Right atrium auricular region (tissue), 2 donors: ENCODE results near the gene NFAT5. TPM values are rescaled to one million over a fixed set of nuclear protein-coding genes. Genes with fewer than 3 reads are reported as not detected.
"Not testable (repeated sequence)": the region's sequence is repeated elsewhere in the genome, so short reads cannot be mapped to it uniquely, and the experiment has no call there.

Experiments used
- DNase-seq: peaks from one replicate; pipeline ENCODE4 v3.0.0-alpha.2; 2019; ENCODE audit warnings: low spot score
- H3K27ac ChIP-seq, 2 donors: fragments of 200-600 bp; sonication (generic); 1 replicate in 1 of 2; 2 replicates in 1 of 2; pipeline ENCODE4 v1.5.1; 2016 to 2019
- H3K27me3 ChIP-seq, 2 donors: fragments of 200-600 bp; sonication (generic); one replicate each; pipeline versions ENCODE4 v1.5.1 to v1.6.0; 2017 to 2019
- H3K36me3 ChIP-seq: fragments of 200-600 bp; sonication (generic); one replicate; pipeline ENCODE4 v1.5.1; 2016
- H3K4me1 ChIP-seq, 2 donors: fragments of 200-600 bp; sonication (generic); one replicate each; pipeline versions ENCODE4 v1.5.1 to v1.6.0; 2017 to 2019
- H3K4me3 ChIP-seq, 2 donors: fragments of 200-600 bp; sonication (generic); 1 replicate in 1 of 2; 2 replicates in 1 of 2; pipeline ENCODE4 v1.5.1; 2017 to 2019; ENCODE audit warnings: mild to moderate bottlenecking in 1 of 2, moderate library complexity in 1 of 2
- H3K9me3 ChIP-seq, 2 donors: fragments of 200-600 bp; sonication (generic); one replicate each; pipeline ENCODE4 v1.5.1; 2019
- CTCF ChIP-seq, 2 donors: fragments of 200-600 bp; sonication (generic); IDR thresholded peaks; one replicate each; pipeline ENCODE4 v1.5.1; 2019; ENCODE audit warnings: antibody characterized with exemption in 2 of 2
- total RNA-seq, 2 donors: library from RNA; depleted of rRNA; stranded (reverse); fragments of >200 nt; gene quantifications; one replicate each; pipeline ENCODE4 v1.1.0, GENCODE V29; 2016

The NFAT5 gene
- total RNA-seq, 2 donors from 2014 or later: 16.4 to 22.6 TPM

DNA sequence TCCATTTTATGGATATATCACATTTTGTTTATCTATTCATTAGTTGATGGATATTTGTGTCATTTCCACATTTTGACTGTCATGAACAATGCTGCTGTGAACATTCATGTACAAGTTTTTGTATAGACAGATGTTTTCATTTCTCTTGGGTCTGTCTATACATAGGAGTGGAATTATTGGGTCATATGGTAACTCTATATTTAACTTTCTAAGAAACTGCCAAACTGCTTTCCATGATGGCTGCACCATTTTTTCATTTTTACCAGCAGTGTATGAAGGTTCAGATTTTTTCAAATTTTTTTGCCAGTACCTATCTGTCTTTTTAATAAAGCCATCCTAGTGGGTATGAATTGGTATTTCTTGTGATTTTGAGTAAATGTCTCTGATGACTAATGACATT, 15.5 kb downstream of the NFAT5 start:
- Histone ChIP-seq H3K4me1 (no peaks in the 10 kb centered on the region), H3K9me3 (no peaks in the 10 kb centered on the region), H3K4me3 (no peak overlapping the region), H3K27ac (no peak overlapping the region), H3K27me3 (no peaks in the 10 kb centered on the region), H3K36me3 (no peaks in the 10 kb centered on the region)
- no peak for TF ChIP-seq CTCF (IDR thresholded peaks at IDR 0.05)
- DNase-seq: no peak

- DNase-seq, H3K27ac ChIP-seq, H3K4me1 ChIP-seq, H3K27me3 ChIP-seq, H3K36me3 ChIP-seq, H3K9me3 ChIP-seq, H3K4me3 ChIP-seq: not testable (repeated sequence)
Measured at GRCh38 chr16:69584493-69584892, 18.7 kb downstream of the NFAT5 start.

- no peak for DNase-seq
- Histone ChIP-seq H3K9me3 (no peaks in the 10 kb centered on the region), H3K27ac (no peak overlapping the region), H3K27me3 (no peaks in the 10 kb centered on the region), H3K4me3 (no peak overlapping the region), H3K36me3 (no peaks in the 10 kb centered on the region), H3K4me1 (peaks cover 0 to 13% of the 10 kb centered on the region in 2 donors)
- TF ChIP-seq CTCF (IDR thresholded peaks at IDR 0.05): no peak
Measured at GRCh38 chr16:69589434-69590269, 23.9 kb downstream of the NFAT5 start.

DNA sequence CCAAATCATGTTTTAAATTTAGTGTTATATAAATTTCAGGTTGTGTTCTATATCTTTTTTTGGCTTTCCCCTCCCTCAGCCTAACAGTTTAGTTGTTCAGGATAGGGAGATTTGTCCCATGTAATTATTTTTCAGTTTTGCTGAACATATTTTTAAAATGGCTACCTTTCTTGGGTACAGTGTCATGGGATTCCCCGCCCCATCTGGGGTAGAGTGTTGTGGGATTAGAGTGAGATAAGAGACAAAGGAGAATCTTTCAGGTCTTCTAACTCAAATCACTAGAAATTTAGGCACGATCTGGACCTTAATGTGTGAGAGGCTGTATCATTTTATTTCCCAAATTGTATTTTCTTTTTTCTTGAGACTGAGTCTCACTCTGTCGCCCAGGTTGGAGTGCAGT, 24.8 kb downstream of the NFAT5 start:
- Histone ChIP-seq H3K4me3 (no peak overlapping the region), H3K4me1 (peaks cover 0 to 20% of the 10 kb centered on the region in 2 donors), H3K27ac (no peak overlapping the region)

DNA sequence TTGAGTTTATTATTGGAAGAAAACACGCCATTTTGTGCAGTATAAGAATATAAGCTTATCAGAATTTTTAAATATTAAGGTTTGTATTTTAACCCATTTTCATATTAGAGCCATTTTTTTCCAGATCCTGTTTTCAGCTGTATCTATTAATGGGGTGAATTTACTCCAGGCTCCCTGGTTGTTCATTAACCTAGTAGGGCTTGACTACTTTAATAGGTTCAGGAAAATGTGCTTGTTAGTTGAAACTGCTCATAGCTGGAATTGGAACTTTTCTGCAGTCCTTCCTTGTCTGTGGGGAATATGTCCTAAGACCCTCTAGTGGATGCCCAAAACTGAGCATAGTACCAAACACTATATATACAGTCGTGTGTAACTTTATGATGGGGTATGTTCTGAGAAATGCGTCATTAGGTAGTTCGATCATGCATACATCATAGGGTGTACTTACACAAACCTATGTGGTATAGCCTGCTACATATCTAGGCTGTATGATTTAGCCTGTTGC, 28.0 kb downstream of the NFAT5 start:
- H3K36me3 ChIP-seq: no peaks in the 10 kb centered on the region
- no peak for TF ChIP-seq CTCF (IDR thresholded peaks at IDR 0.05)
- H3K4me1 ChIP-seq: peaks cover 0 to 20% of the 10 kb centered on the region in 2 donors
- H3K27me3 ChIP-seq: no peaks in the 10 kb centered on the region
- no peak overlapping the region for H3K4me3 ChIP-seq
- DNase-seq: no peak
- H3K27ac ChIP-seq: no peak overlapping the region
- H3K9me3 ChIP-seq: no peaks in the 10 kb centered on the region

More for the DNA sequence above, 24.8 kb downstream of the NFAT5 start:
- H3K9me3 ChIP-seq: no peaks in the 10 kb centered on the region
- H3K27me3 ChIP-seq: no peaks in the 10 kb centered on the region
- no peak for TF ChIP-seq CTCF (IDR thresholded peaks at IDR 0.05)
- H3K36me3 ChIP-seq: no peaks in the 10 kb centered on the region
- no peak for DNase-seq

DNA sequence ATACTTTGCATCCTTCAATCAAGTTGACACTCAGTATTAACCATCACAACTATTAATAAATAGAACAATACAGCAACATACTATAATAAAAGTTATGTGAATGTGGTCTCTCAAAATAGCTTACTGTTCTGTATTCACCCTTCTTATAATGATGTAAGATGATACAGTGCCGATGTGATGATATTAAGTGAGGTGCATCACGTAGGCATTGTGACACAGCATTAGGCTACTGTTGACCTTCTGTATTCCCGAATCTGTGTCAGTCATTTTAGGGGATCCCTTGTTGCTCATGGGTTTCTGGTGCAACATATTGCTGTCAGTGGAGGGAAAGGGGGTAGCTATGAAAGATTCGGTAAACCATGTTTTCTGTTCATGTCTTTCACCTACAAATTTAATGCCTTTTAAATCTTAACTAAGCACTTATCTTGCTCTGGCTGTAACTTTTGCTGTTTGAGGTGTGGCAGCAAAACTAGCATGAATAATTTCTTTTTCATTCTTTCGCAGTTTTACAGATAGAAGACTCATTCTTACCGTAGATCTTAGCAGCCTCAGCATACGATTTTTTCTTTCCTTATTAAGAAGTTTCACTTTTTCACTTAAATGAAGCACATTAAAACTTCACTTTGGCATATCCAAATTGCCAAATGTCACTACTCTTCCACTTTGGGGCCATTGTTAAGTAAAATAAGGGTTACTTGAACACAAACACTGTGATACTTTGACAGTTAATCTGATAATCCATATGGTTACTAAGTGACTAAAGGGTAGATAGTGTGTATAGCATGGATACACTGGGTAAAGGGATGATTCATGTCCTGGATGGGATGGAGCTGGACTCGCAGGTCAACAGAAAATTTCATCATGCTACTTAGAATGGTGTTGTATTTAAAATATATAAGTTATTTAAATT, 29.6 kb downstream of the NFAT5 start:
- Histone ChIP-seq H3K27ac (no peak overlapping the region), H3K9me3 (no peaks in the 10 kb centered on the region), H3K36me3 (no peaks in the 10 kb centered on the region), H3K4me3 (no peak overlapping the region), H3K27me3 (no peaks in the 10 kb centered on the region), H3K4me1 (peaks cover 0 to 20% of the 10 kb centered on the region in 2 donors)
- TF ChIP-seq CTCF (IDR thresholded peaks at IDR 0.05): no peak
- no peak for DNase-seq
